Neutrophil (primary cell): ENCODE data around the gene CELF4.

Experiments
- H3K27ac ChIP-seq: fragments of 200-600 bp; sonication (generic); 2 replicates; pipeline ENCODE4 v1.5.1; 2016; ENCODE audit warnings: mild to moderate bottlenecking, moderate library complexity
- H3K27me3 ChIP-seq: fragments of 200-600 bp; sonication (generic); 2 replicates; pipeline ENCODE4 v1.6.0; 2016; ENCODE audit warnings: mild to moderate bottlenecking
- H3K36me3 ChIP-seq: fragments of 200-600 bp; sonication (generic); 2 replicates; pipeline ENCODE4 v1.5.1; 2017
- H3K4me1 ChIP-seq, 2 experiments: fragments of 200-600 bp in 1 of 2; sonication (generic) in 1 of 2; 1 replicate in 1 of 2; 2 replicates in 1 of 2; pipeline versions ENCODE4 v1.5.1 to v1.6.1; 2013 to 2016; ENCODE audit warnings: low read depth in 1 of 2, low read length in 1 of 2, mild to moderate bottlenecking in 1 of 2, moderate library complexity in 1 of 2; ENCODE audit not compliant: control insufficient read depth in 1 of 2, insufficient read depth in 1 of 2
- H3K4me3 ChIP-seq, 2 experiments: fragments of 200-600 bp in 1 of 2; sonication (generic) in 1 of 2; 1 replicate in 1 of 2; 2 replicates in 1 of 2; pipeline ENCODE4 v1.5.1; 2013 to 2016; ENCODE audit warnings: low read depth in 1 of 2, low read length in 1 of 2, mild to moderate bottlenecking in 1 of 2, moderate library complexity in 1 of 2
- H3K9me3 ChIP-seq: fragments of 200-600 bp; sonication (generic); 2 replicates; pipeline ENCODE4 v1.5.1; 2016
- TF ChIP-seq, protein P1 (sequence below): fragments of 200-600 bp; sonication (generic); IDR thresholded peaks from 2 replicates; pipeline ENCODE4 v1.5.1; 2016; ENCODE audit warnings: antibody characterized with exemption

The CELF4 gene

DNA sequence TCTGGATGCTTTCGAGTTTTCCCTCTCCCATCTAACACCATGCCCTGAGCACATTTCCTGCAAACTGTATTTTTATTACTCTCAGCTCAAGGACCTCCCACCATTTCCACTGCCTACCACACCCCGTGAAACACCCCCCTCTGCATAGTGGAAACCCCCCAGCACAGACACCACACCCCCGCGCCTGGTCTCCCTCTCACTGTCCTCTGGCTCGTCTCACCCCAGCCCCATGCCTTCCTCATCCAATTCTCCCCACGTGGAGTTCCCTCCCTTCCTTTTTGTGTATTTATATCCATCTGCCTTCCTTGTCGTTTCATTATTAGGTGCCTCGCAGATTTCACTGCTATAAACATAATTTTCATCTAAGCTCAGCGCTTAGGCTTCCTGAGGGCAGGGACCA is 307.5 kb downstream of the CELF4 start:
- no peak overlapping the region for H3K4me3 ChIP-seq
- no peak overlapping the region for H3K27ac ChIP-seq
- TF ChIP-seq, protein P1, sequence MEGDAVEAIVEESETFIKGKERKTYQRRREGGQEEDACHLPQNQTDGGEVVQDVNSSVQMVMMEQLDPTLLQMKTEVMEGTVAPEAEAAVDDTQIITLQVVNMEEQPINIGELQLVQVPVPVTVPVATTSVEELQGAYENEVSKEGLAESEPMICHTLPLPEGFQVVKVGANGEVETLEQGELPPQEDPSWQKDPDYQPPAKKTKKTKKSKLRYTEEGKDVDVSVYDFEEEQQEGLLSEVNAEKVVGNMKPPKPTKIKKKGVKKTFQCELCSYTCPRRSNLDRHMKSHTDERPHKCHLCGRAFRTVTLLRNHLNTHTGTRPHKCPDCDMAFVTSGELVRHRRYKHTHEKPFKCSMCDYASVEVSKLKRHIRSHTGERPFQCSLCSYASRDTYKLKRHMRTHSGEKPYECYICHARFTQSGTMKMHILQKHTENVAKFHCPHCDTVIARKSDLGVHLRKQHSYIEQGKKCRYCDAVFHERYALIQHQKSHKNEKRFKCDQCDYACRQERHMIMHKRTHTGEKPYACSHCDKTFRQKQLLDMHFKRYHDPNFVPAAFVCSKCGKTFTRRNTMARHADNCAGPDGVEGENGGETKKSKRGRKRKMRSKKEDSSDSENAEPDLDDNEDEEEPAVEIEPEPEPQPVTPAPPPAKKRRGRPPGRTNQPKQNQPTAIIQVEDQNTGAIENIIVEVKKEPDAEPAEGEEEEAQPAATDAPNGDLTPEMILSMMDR: no peak
- H3K4me1 ChIP-seq: no peaks in the 10 kb centered on the region
- no peaks in the 10 kb centered on the region for H3K36me3 ChIP-seq
- no peaks in the 10 kb centered on the region for H3K9me3 ChIP-seq
- peaks cover 61% of the 10 kb centered on the region for H3K27me3 ChIP-seq

DNA sequence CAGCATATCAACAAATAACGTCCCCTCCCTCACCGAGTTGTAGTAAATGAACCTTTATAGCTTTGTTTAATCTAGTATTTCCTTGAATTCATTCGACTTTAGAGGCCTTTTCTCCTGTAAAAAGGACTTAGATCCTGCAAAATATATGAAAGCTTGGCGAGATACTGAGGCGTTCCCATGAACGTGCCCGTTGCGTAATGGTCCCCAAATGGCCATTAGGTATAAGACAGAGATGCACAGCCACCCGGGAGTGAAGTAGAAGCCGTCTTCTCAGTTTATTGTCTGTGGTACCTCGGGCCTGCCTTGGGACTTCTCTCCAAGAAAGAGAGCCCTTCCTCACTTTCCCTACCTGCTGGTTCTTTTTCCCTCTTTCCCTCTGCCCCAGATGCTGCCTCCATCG is 310.6 kb downstream of the CELF4 start:
- no peaks in the 10 kb centered on the region for H3K4me1 ChIP-seq
- H3K9me3 ChIP-seq: no peaks in the 10 kb centered on the region
- no peak overlapping the region for H3K27ac ChIP-seq
- peaks cover 91% of the 10 kb centered on the region for H3K27me3 ChIP-seq
- TF ChIP-seq, protein P1: no peak
- H3K36me3 ChIP-seq: no peaks in the 10 kb centered on the region
- no peak overlapping the region for H3K4me3 ChIP-seq

DNA sequence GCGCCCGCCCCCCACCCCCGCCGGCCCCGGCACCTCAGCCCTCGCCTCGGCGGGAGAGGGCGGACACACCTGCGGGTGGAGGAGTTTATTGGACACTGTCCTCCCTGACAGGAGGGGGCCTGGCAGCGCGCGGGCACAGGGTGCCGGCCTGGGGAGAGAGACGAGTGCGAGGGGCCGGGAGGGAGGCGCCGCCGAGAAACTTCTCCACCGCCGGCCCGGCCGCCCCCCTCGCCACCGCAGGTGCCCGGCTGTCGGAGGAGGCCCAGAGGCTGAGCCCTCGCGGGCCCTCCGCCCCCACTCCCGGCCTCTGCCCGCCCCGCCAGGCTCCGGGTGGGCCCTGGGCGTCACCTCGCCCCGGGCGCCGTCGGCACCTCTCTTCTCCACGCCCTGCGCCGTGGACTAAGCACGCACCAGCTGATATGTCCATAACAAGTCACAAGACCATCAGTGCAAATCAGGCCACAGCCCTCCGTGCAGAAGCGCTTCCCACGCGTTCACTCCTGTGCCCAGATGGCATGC is 311.3 kb downstream of the CELF4 start:
- H3K27ac ChIP-seq: no peak overlapping the region
- no peak overlapping the region for H3K4me3 ChIP-seq
- no peaks in the 10 kb centered on the region for H3K4me1 ChIP-seq
- H3K9me3 ChIP-seq: no peaks in the 10 kb centered on the region
- H3K27me3 ChIP-seq: peaks cover 94% of the 10 kb centered on the region
- TF ChIP-seq, protein P1: no peak
- no peaks in the 10 kb centered on the region for H3K36me3 ChIP-seq

DNA sequence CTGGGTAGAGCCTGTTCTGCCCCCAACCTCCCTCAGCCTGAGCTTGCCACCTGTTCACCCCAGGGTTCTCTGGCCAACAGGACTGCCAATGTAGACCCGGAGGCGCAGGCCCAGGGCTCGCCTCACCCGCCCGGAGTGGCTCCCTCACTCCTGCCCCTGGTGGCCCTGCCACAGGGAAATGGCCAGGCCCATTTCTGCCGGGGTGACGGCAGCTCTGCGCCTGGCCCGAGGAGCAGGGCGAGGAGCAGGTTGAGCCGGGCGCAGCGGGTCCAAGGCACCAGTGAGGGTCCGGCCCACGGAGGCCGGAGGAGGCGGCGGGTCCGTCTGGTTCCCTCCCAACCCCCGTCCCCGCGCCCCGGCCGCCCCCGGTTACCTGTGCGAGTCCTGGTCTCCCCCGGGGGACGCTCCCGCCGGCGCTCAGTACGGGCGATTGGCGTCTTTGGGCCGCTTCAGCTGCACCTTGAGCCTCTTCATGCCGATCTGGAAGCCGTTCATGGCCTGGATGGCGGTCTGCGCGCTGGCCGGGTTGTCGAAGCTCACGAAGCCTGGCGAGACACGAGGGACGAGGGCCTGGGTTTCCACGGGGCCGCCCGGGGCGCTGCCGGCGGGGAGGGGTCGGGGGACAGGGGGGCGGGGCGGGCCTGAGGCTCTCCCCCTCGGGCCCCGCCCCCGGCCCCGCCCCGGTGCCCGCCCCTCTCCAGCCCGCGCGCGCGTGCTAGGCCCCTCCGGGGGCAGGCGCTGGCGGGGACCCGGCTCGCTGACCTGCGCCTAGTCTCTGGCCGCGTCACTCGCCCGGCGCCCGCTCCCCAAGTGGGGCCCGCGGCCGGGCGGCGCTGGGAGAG is 312.0 kb downstream of the CELF4 start:
- no peaks in the 10 kb centered on the region for H3K36me3 ChIP-seq

DNA sequence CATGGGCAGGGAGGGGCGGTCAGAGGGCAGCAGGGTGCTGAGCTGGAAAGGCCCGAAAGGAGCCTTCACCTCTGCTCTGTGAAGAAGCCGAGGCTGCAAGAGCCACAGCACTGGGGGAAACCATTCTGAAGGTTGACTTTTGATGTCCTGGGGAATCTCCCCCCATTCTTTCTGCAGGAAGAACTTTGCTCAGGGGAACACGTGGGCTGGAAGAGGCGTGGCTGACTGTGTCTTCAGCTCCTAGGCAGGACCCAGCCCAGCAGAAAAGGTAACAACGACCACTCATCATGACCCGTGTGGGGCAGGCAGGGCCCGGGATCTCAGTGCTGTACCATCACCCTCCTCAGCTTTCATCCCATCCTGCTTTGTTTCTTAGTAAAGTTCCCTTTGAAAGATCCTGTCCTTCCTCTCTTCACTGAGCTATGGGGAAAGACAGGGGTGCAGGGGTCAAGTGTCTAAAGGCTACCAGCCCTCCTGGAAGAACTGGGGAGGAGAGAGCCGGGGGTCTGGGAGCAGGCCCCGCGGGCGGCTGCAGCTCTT is 312.7 kb downstream of the CELF4 start:
- H3K4me3 ChIP-seq: no peak overlapping the region
- peaks cover 80% of the 10 kb centered on the region for H3K27me3 ChIP-seq

More for the DNA sequence above, 312.0 kb downstream of the CELF4 start:
- Histone ChIP-seq H3K27ac (no peak overlapping the region), H3K9me3 (no peaks in the 10 kb centered on the region), H3K27me3 (peaks cover 87% of the 10 kb centered on the region), H3K4me1 (no peaks in the 10 kb centered on the region), H3K4me3 (no peak overlapping the region)
- TF ChIP-seq, protein P1: no peak

More for the DNA sequence above, 312.7 kb downstream of the CELF4 start:
- H3K4me1 ChIP-seq: no peaks in the 10 kb centered on the region
- H3K9me3 ChIP-seq: no peaks in the 10 kb centered on the region
- no peaks in the 10 kb centered on the region for H3K36me3 ChIP-seq
- no peak overlapping the region for H3K27ac ChIP-seq
- TF ChIP-seq, protein P1: no peak
